Left ventricle myocardium inferior (tissue), 1 donor: ENCODE measurements around the gene CPT1A. TPM values are rescaled to one million over a fixed set of nuclear protein-coding genes. Genes with fewer than 3 reads are reported as not detected.

Experiments used
- DNase-seq: peaks from one replicate; pipeline ENCODE4 v3.0.0-alpha.2; 2020
- H3K27ac ChIP-seq: fragments of 200-600 bp; replicated peaks from 2 replicates; pipeline ENCODE4 v1.8.0; 2021
- H3K27me3 ChIP-seq: fragments of 200-600 bp; 2 replicates; pipeline ENCODE4 v1.8.0; 2021; ENCODE audit warnings: low read depth
- H3K36me3 ChIP-seq: fragments of 200-600 bp; 2 replicates; pipeline ENCODE4 v1.8.0; 2021
- H3K4me1 ChIP-seq: fragments of 200-600 bp; 2 replicates; pipeline ENCODE4 v1.8.0; 2021
- H3K4me3 ChIP-seq: fragments of 200-600 bp; 2 replicates; pipeline ENCODE4 v1.8.0; 2021; ENCODE audit warnings: mild to moderate bottlenecking, moderate library complexity
- H3K9me3 ChIP-seq: fragments of 200-600 bp; replicated peaks from 2 replicates; pipeline ENCODE4 v1.8.0; 2021
- intact Hi-C: fragments of 100-400 bp; cut with micrococcal nuclease; formaldehyde crosslinking; loops from one replicate; pipeline ENCODE4 v1.11.0; 2022
- total RNA-seq: library from RNA; stranded (reverse); fragmentation: NEBNext Ultra II Directional; extraction: Animal tissue kit (Norgen Biotek cat#: 25700); gene quantifications from one replicate; pipeline ENCODE4 v1.2.1, GENCODE V29; 2021
- TF ChIP-seq, protein P1 (sequence below): fragments of 200-600 bp; IDR thresholded peaks from 2 replicates; pipeline ENCODE4 v1.8.0; 2021; ENCODE audit warnings: antibody characterized with exemption, mild to moderate bottlenecking, borderline replicate concordance
- donor health status: DM: no; HTN: yes; CAD: no; lungs with severe emphysema.

Gene CPT1A
- total RNA-seq, 1 donor from 2014 or later, result 73.1 TPM

DNA sequence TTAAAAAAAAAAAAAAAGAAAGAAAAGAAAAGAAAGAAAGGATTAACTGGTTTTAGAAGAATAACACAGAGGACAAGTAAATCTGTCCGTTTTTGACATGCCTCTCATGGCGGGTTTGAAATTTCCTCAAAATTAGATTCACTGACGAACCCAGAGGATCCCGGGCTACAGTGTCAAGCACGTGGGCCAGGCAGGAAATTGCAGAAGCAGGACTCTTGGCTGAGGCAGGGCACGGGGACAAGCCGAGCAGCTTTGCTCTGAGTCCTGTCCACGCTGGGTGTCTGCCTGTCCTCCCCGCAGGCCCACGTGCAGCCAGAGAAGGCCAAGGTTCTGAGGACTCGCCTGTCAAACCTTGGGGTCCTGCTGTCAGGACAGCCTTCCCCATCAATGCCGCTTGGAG, 132.7 kb downstream of the CPT1A start:
- no peaks in the 10 kb centered on the region for H3K9me3 ChIP-seq

DNA sequence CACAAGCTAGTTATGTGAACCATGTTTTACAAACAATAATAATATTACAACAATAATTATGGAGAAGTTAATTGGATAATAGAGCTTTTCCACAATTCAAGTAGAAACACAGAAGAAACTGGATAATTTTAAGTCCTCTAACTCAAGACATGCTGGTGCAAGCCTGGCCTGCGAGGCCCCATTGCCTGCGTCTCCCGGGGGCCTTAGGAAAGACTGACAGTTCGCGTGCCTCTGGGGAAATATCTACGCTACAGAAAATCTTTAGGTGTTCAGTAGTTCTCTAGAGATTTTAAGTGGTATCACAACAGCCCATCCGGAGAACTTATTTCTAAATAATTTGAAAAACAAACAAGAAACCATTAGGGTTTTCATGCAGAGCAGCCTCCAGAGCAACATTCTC, 134.2 kb downstream of the CPT1A start:
- intact Hi-C loops, result no loop called here
- H3K9me3 ChIP-seq, result no peaks in the 10 kb centered on the region
- H3K27ac ChIP-seq, result no peak overlapping the region
- DNase-seq, result no peak
- peaks cover 50% of the 10 kb centered on the region for H3K27me3 ChIP-seq
- H3K36me3 ChIP-seq, result no peaks in the 10 kb centered on the region
- no peaks in the 10 kb centered on the region for H3K4me1 ChIP-seq
- H3K4me3 ChIP-seq, result no peak overlapping the region
- TF ChIP-seq, protein P1, sequence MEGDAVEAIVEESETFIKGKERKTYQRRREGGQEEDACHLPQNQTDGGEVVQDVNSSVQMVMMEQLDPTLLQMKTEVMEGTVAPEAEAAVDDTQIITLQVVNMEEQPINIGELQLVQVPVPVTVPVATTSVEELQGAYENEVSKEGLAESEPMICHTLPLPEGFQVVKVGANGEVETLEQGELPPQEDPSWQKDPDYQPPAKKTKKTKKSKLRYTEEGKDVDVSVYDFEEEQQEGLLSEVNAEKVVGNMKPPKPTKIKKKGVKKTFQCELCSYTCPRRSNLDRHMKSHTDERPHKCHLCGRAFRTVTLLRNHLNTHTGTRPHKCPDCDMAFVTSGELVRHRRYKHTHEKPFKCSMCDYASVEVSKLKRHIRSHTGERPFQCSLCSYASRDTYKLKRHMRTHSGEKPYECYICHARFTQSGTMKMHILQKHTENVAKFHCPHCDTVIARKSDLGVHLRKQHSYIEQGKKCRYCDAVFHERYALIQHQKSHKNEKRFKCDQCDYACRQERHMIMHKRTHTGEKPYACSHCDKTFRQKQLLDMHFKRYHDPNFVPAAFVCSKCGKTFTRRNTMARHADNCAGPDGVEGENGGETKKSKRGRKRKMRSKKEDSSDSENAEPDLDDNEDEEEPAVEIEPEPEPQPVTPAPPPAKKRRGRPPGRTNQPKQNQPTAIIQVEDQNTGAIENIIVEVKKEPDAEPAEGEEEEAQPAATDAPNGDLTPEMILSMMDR, result no peak

More for the DNA sequence above, 132.7 kb downstream of the CPT1A start:
- no peaks in the 10 kb centered on the region for H3K36me3 ChIP-seq
- peaks cover 41% of the 10 kb centered on the region for H3K27me3 ChIP-seq
- DNase-seq, result no peak
- H3K27ac ChIP-seq, result no peak overlapping the region
- no peaks in the 10 kb centered on the region for H3K4me1 ChIP-seq
- TF ChIP-seq, protein P1, result no peak
- intact Hi-C loops, result no loop called here
- no peak overlapping the region for H3K4me3 ChIP-seq

DNA sequence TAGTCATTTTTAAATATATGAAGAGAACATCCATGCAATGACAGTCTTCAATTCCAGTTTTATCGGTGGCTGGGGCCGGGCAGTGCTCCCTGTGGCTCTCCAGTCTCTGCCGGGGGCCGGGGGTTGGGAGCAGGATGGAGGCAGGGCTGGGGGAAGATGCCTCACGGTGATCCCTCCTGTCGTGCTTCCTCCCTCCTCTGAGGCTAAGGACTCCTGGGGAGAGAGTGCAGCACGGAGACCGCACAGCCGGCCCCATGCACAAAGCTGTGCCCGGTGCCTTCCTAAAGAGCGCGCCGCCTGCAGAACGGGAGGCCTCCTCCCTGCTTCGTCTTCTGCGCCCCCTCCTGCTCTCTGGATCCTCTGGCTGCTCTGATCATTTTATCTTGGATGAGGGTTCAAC, 136.8 kb downstream of the CPT1A start:
- intact Hi-C loops, result no loop called here
- H3K4me3 ChIP-seq, result no peak overlapping the region
- no peaks in the 10 kb centered on the region for H3K36me3 ChIP-seq
- TF ChIP-seq, protein P1, result no peak
- no peak overlapping the region for H3K27ac ChIP-seq
- H3K9me3 ChIP-seq, result no peaks in the 10 kb centered on the region
- no peaks in the 10 kb centered on the region for H3K4me1 ChIP-seq
- DNase-seq, result no peak
- H3K27me3 ChIP-seq, result peaks cover 62% of the 10 kb centered on the region

Other genes with a start within 250 kb of the CPT1A start
- 0.58 TPM for gene GAL, start 157.4 kb downstream of the CPT1A start, total RNA-seq
- 0.52 TPM for gene TESMIN, start 90.4 kb downstream of the CPT1A start, total RNA-seq
- 121 TPM for gene MRPL21, start 61.9 kb upstream of the CPT1A start, total RNA-seq
- gene IGHMBP2, start 62.0 kb upstream of the CPT1A start, total RNA-seq, result 13.2 TPM
- gene MRGPRD, start 139.1 kb upstream of the CPT1A start, total RNA-seq, result not detected
- gene MRGPRF, start 171.3 kb upstream of the CPT1A start, total RNA-seq, result 3.9 TPM
- gene TPCN2, start 207.0 kb upstream of the CPT1A start, total RNA-seq, result 9.2 TPM